HG02678 (cell line): Measurements from ENCODE around the gene ADI1.

Experiments
- ATAC-seq: cut with Tn5 transposase; IDR thresholded peaks from one replicate; pipeline ENCODE4 v1.9.1; 2021; ENCODE audit warnings: mild to moderate bottlenecking, moderate library complexity; ENCODE audit not compliant: unreplicated experiment

ADI1 gene

GRCh38 chr2:3481736-3482362 lies 37.5 kb downstream of the ADI1 start:
- ATAC-seq, result no peak

GRCh38 chr2:3481011-3481400 lies 38.3 kb downstream of the ADI1 start:
- ATAC-seq, result no peak

GRCh38 chr2:3480352-3481010 lies 38.9 kb downstream of the ADI1 start:
- no peak for ATAC-seq

GRCh38 chr2:3479430-3480320 lies 39.7 kb downstream of the ADI1 start:
- ATAC-seq, result no peak

- ATAC-seq, result no peak
Observed at GRCh38 chr2:3478846-3479385, 40.4 kb downstream of the ADI1 start.

- no peak for ATAC-seq
Observed at GRCh38 chr2:3476985-3477327, 42.4 kb downstream of the ADI1 start.

GRCh38 chr2:3476321-3476984 lies 42.9 kb downstream of the ADI1 start:
- ATAC-seq, result no peak

- no peak for ATAC-seq
Observed at GRCh38 chr2:3475771-3476170, 43.6 kb downstream of the ADI1 start.

GRCh38 chr2:3472966-3473365 lies 46.4 kb downstream of the ADI1 start:
- ATAC-seq, result no peak

- ATAC-seq, result no peak
Observed at GRCh38 chr2:3472296-3472695, 47.0 kb downstream of the ADI1 start.

GRCh38 chr2:3470856-3471737 lies 48.2 kb downstream of the ADI1 start:
- ATAC-seq, result no peak

GRCh38 chr2:3470166-3470651 lies 49.1 kb downstream of the ADI1 start:
- no peak for ATAC-seq

GRCh38 chr2:3469486-3469885 lies 49.8 kb downstream of the ADI1 start:
- ATAC-seq, result no peak

GRCh38 chr2:3468296-3468988 lies 50.9 kb downstream of the ADI1 start:
- no peak for ATAC-seq

GRCh38 chr2:3467654-3468053 lies 51.7 kb downstream of the ADI1 start:
- ATAC-seq, result no peak

- no peak for ATAC-seq
Observed at GRCh38 chr2:3466966-3467365, 52.4 kb downstream of the ADI1 start.

- ATAC-seq, result no peak
Observed at GRCh38 chr2:3466482-3466863, 52.9 kb downstream of the ADI1 start.

GRCh38 chr2:3465844-3466481 lies 53.4 kb downstream of the ADI1 start:
- no peak for ATAC-seq

- ATAC-seq, result no peak
Observed at GRCh38 chr2:3465328-3465727, 54.0 kb downstream of the ADI1 start.
